Spinal cord (tissue), 10 donors: ENCODE results near the gene POLR2H. TPM values are rescaled to one million over a fixed set of nuclear protein-coding genes. Genes with fewer than 3 reads are reported as not detected.

Experiments
- DNase-seq, 6 donors: peaks; one replicate each; pipeline versions ENCODE4 v3.0.0 to v3.0.0-alpha.2; 2013 to 2015; ENCODE audit warnings: low spot score in 6 of 6, low read depth in 4 of 6
- H3K27ac ChIP-seq: one replicate; pipeline ENCODE4 v1.5.1; 2013; ENCODE audit warnings: low read depth, low read length, control low read depth
- H3K27me3 ChIP-seq: one replicate; pipeline ENCODE4 v1.6.1; 2013; ENCODE audit warnings: low read length; ENCODE audit not compliant: control insufficient read depth, insufficient read depth
- H3K36me3 ChIP-seq: one replicate; pipeline ENCODE4 v1.6.1; 2013; ENCODE audit warnings: low read length; ENCODE audit not compliant: control insufficient read depth, insufficient read depth
- H3K4me1 ChIP-seq: one replicate; pipeline ENCODE4 v1.6.1; 2013; ENCODE audit warnings: low read length; ENCODE audit not compliant: control insufficient read depth, insufficient read depth
- H3K4me3 ChIP-seq: one replicate; pipeline ENCODE4 v1.5.1; 2013; ENCODE audit warnings: low read depth, low read length, control low read depth
- H3K9me3 ChIP-seq: one replicate; pipeline ENCODE4 v1.6.1; 2013; ENCODE audit warnings: low read length; ENCODE audit not compliant: control insufficient read depth, insufficient read depth
- WGBS: methylation state at CpG from one replicate; pipeline ENCODE4 v1.1.5; 2013; ENCODE audit warnings: missing lambda C conversion rate; ENCODE audit not compliant: insufficient coverage; 5-methylcytosine and 5-hydroxymethylcytosine counted together
- polyA plus RNA-seq, 2 donors: library from polyadenylated mRNA; unstranded; fragments of 120-200 nt; gene quantifications; one replicate each; pipeline ENCODE4 v1.2.1, GENCODE V29; 2013; ENCODE audit not compliant: insufficient read length in 2 of 2
- total RNA-seq, 2 donors: library from RNA; depleted of rRNA in 1 of 2; stranded (reverse); fragments of 120-200 nt in 1 of 2; fragments of >200 nt in 1 of 2; gene quantifications; one replicate each; pipeline versions ENCODE4 v1.2.3 to v1.2.4, GENCODE V29; 2013 to 2014
- donor health status: healthy.

POLR2H gene
- total and polyA plus RNA-seq, 4 donors, result 45.4 to 81.2 (median 65.5) TPM

- DNase-seq, result no peak
- Histone ChIP-seq H3K4me1 (peaks cover 42% of the 10 kb centered on the region), H3K4me3 (no peak overlapping the region), H3K27ac (peak overlapping the region; percentile 96), H3K36me3 (peaks cover 54% of the 10 kb centered on the region), H3K27me3 (no peaks in the 10 kb centered on the region), H3K9me3 (no peaks in the 10 kb centered on the region)
- WGBS, result 85% methylated on average over 11 of the region's 15 CpGs
Observed at GRCh38 chr3:184334470-184335158, 26.9 kb upstream of the POLR2H start.

- H3K9me3 ChIP-seq, result no peaks in the 10 kb centered on the region
- H3K27ac ChIP-seq, result peak overlapping the region; percentile 96
- DNase-seq, result no peak
- peaks cover 50% of the 10 kb centered on the region for H3K36me3 ChIP-seq
- WGBS, result 23% methylated on average over 2 of the region's 4 CpGs
- peak overlapping the region; percentile 62 for H3K4me3 ChIP-seq
- peaks cover 47% of the 10 kb centered on the region for H3K4me1 ChIP-seq
- no peaks in the 10 kb centered on the region for H3K27me3 ChIP-seq
Observed at GRCh38 chr3:184335291-184335660, 26.2 kb upstream of the POLR2H start.

GRCh38 chr3:184335661-184336546, 25.6 kb upstream of the POLR2H start:
- H3K36me3 ChIP-seq, result peaks cover 52% of the 10 kb centered on the region

GRCh38 chr3:184336547-184337398, 24.7 kb upstream of the POLR2H start:
- H3K4me1 ChIP-seq, result peaks cover 55% of the 10 kb centered on the region
- H3K4me3 ChIP-seq, result peak overlapping the region; percentile 62
- peak in 3 of 6 donors; percentile 66 to 81 (median 81) for DNase-seq
- no peaks in the 10 kb centered on the region for H3K27me3 ChIP-seq
- H3K9me3 ChIP-seq, result no peaks in the 10 kb centered on the region
- 17% methylated on average over 16 of the region's 17 CpGs for WGBS
- H3K27ac ChIP-seq, result peak overlapping the region; percentile 96
- peaks cover 52% of the 10 kb centered on the region for H3K36me3 ChIP-seq

More at GRCh38 chr3:184335661-184336546, 25.6 kb upstream of the POLR2H start:
- under 1% methylated on average over 71 of the region's 77 CpGs for WGBS
- Histone ChIP-seq H3K27ac (peak overlapping the region; percentile 96), H3K27me3 (no peaks in the 10 kb centered on the region), H3K4me3 (peak overlapping the region; percentile 62), H3K9me3 (no peaks in the 10 kb centered on the region), H3K4me1 (peaks cover 53% of the 10 kb centered on the region)
- DNase-seq, result peak; percentile 65 to 95 (median 80)

GRCh38 chr3:184337399-184337714, 24.2 kb upstream of the POLR2H start, which contains the start of gene FAM131A:
TSS of gene FAM131A (plus strand) at chr3:184337600. CDS start at chr3:184337631, 31 bp downstream.
- Histone ChIP-seq H3K4me3 (peak within 1 kb of the TSS; percentile 62), H3K9me3 (no peaks in the 10 kb centered on the region), H3K4me1 (peaks cover 55% of the 10 kb centered on the region), H3K27ac (peak within 1 kb of the TSS; percentile 96), H3K27me3 (no peaks in the 10 kb centered on the region), H3K36me3 (peaks cover 52% of the 10 kb centered on the region)
- WGBS, result 49% methylated on average over 6 of the region's 6 CpGs
- peak in 2 of 6 donors; percentile 29 to 94 for DNase-seq

- H3K27me3 ChIP-seq, result no peaks in the 10 kb centered on the region
- DNase-seq, result no peak
- WGBS, result 45% methylated on average over 5 of the region's 7 CpGs
- H3K27ac ChIP-seq, result peak overlapping the region; percentile 96
- H3K9me3 ChIP-seq, result no peaks in the 10 kb centered on the region
- H3K36me3 ChIP-seq, result peaks cover 52% of the 10 kb centered on the region
- no peak overlapping the region for H3K4me3 ChIP-seq
- H3K4me1 ChIP-seq, result peaks cover 55% of the 10 kb centered on the region
Observed at GRCh38 chr3:184337981-184338380, 23.5 kb upstream of the POLR2H start.

- WGBS, result 1% methylated on average over 37 of the region's 37 CpGs
- H3K36me3 ChIP-seq, result peaks cover 52% of the 10 kb centered on the region
- peak; percentile 66 to 97 (median 86) for DNase-seq
- peaks cover 59% of the 10 kb centered on the region for H3K4me1 ChIP-seq
- peak overlapping the region; percentile 96 for H3K27ac ChIP-seq
- no peaks in the 10 kb centered on the region for H3K27me3 ChIP-seq
- peak overlapping the region; percentile 48 for H3K4me3 ChIP-seq
- H3K9me3 ChIP-seq, result no peaks in the 10 kb centered on the region
Observed at GRCh38 chr3:184338511-184338945, 23.0 kb upstream of the POLR2H start.

- H3K27ac ChIP-seq, result peak overlapping the region; percentile 88
- H3K9me3 ChIP-seq, result no peaks in the 10 kb centered on the region
- peak overlapping the region; percentile 48 for H3K4me3 ChIP-seq
- whole genome bisulfite sequencing, result 19% methylated on average over 8 of the region's 8 CpGs
- H3K4me1 ChIP-seq, result peaks cover 60% of the 10 kb centered on the region
- H3K36me3 ChIP-seq, result peaks cover 48% of the 10 kb centered on the region
- DNase-seq, result peak in 1 of 6 donors; percentile 54
- H3K27me3 ChIP-seq, result no peaks in the 10 kb centered on the region
Observed at GRCh38 chr3:184339001-184339400, 22.5 kb upstream of the POLR2H start.
